Raji (cell line): ENCODE measurements around the gene PSMG2.

Source experiments
- POLR2A ChIP-seq: IDR thresholded peaks from 2 replicates; pipeline ENCODE4 v1.6.1; 2011; ENCODE audit warnings: low read depth, low read length, control low read depth; ENCODE audit not compliant: insufficient read depth

The PSMG2 gene

DNA sequence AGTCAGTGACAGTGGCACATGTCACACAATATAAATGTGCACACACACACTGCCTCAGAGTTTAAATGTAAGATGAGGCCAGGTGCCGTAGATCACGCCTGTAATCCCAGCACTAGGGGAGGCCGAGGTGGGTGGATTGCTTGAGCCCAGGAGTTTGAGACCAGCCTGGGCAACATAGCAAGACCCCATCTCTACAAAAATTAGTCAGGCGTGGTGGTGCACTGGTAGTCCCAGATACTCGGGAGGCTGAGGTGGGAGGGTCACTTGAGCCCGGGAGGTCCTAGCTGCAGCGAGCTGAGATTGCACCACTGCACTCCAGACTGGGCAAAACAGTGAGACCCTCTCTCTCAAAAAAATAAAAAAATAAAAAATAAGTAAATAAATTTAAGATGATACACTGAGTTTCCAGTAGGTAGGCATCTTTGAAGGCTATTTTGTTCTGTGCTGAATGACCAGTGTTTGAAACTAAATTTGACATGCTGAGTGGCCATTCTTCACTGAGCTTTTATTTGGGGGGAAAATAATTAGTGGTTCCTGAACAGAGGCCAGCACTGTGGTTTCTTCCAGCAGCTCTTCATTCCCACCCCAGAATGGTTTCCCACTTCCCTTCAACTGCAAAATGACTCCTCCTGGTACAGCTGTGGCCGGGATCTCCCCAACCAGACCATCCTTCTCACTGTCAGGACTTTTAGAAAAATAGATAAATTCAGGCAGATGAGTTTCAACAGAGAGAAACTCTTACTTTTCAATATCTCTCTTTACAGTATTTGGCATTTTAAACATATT is 44.9 kb downstream of the PSMG2 start:
- TF ChIP-seq POLR2A: no peak

DNA sequence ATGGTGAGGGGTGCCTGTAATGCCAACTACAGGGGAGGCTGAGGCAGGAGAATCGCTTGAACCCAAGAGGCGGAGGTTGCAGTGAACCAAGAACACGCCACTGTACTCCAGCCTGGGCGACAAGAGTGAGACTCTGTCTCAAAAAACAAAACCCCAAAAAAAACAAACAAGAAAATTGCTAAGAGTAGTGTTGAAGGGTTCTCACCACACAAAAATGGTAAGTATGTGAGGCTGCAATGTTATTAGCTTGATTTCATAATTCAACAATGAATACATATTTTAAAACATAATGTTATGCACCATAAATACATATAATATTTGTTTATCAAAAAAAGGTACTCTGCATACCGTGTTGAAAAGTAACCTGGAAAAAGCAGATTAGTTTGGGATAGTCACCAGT is 45.8 kb downstream of the PSMG2 start:
- TF ChIP-seq POLR2A: no peak

DNA sequence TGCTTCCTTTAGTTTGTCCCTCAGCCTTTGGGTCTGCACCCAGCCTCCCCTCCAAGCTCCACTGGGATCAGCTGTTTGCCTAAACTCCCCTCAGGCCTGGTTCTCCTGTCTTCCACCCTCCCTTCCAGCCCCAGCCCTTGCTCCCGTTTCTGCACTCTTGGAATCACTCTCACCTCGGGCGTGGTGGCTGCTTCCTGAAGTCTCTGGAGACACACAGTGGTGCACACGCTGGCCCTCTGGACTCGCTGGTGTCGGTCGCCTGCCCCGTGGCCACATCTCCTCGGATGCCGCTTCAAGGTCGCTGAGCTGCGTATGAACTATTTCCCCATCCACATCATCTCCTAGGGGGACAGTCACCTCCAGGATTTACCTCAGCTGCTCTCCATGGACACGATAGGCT is 46.3 kb downstream of the PSMG2 start:
- TF ChIP-seq POLR2A: no peak

DNA sequence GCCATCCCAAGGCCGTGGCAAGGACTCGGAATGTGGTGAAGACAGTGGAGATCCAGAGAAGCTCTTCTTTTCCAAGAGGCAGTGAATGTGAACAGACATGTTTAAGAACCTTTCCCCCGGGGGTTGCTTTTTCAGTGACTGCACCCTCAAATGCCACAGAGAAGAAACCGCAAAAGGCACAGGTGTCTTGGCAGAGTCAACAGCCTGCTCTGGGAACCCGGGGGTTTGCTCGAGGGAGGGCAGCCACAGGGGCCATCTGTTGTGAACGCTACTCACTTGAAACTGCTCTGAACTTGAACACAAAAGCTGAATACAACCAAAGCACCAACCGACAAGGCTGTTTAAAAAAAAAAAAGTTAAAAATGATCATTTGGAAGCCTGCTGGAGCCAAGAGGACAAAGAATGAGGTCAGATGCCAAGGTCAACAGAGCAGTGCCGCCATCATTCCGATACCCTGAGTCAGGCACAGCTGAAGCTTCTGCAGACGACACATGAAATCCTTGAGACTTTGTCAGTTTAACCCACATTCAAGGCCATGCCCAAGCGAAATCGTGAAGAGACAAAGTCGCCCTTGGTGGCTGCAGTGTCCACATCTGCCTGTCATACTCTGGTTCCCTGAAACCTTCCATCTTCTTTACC is 47.4 kb downstream of the PSMG2 start:
- no peak for TF ChIP-seq POLR2A

DNA sequence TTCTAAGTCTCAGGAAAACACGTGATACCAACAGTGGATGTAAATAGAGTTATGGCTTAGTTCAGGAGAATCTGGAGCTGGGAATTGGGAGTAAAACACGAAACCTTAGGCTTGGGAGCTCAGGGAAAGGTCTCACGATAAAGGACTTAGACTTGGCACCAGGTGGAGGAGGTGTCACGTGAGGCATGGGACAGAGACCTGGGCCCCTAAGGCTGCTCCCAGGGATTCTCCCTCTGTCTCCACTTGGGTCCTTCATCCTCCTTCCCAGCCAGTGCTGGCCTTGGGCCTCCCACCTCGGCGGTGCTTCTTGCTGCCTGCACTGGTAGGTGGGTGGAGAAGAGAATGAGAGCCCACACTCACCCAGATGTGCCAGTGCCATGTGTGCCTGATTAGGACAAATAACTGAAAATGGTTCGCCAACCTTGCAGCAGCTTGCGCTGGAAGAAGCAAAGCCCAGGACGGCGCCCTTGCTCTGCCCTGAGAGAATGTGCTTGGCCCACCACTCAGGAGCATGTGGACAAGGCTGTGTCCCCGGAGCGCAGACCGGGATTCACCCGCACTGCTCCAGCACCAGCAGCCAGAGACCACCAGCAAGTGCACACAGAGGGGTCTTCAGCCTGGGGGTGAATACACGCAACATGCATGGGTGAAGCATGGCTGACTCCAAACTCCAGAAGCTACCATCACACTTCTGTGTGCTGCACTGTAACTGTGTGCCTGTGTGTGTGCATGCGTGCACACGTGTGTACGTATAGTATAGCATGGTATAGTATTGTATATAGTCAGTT is 48.1 kb downstream of the PSMG2 start:
- no peak for TF ChIP-seq POLR2A

DNA sequence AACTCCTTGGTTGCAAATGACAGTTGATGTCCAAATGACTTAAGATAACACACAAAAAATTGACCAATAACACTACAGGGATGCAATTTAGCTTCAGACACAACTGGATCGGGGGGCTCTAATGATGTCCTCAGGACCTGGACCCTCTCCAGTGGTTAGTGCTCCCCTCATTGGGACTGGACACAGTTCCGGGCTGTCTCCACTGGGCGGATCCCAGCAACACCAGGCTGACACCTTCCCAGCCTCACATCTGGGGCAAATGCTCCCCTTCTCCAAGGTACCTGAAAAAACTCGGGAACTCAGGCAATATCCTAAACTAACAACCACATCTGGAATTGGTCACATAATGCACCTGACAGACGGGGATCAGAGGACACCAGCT is 48.7 kb downstream of the PSMG2 start:
- no peak for TF ChIP-seq POLR2A

DNA sequence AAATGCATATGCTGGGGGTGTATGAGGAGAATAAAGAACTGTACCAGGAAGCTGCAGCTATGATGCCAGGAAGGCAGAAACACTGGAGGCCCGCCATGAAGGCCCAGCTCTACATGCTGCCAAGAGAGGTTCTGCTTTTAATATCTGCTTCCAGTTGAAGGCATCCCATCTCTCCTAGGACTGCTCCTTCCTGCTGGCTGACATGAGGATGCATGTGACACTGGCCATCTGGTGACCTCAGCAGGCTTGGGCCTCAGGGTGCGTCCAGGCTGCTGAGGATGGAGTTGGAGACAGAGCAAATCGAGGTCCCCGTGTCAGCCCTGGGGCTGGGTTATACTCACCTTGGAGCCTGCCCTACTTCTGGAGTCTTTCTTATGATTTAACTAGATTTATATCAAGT is 49.0 kb downstream of the PSMG2 start:
- TF ChIP-seq POLR2A: no peak

DNA sequence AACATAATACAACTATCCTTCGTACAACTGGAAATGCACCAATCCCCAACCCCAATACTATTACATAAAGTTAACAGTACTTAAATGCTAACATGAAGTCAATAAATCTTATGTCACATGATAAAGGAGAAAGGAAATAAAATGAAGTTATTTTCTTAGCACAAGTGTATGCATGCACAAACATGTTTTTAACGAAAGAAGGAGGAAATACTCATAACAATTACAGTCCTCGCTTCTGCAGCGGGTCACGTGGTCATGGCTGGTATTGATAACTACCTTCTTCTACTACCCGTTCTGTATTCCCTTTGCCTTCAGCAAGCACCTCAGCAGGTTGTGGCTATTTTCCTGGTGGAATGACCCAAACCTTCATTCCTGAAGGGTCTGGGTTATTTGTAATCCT is 51.7 kb downstream of the PSMG2 start:
- TF ChIP-seq POLR2A: no peak

DNA sequence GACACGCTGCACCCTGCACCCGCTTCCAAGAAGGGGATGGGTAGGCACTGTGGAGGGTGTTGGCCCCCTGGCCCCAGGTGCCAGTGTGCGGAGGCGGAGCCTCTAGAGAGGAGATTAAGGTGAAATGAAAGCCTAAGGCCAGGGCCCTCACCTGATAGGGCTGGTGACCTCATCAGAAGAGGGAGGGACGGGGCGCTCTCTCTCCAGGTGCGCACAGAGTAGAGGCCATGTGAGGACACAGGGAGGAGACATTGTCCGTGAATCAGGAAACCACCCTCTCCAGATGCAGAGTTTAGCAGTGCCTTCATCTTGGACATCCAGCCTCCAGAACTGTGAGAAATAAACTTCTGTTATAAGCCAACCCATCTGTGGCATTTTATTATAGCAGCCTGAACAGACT is 62.3 kb downstream of the PSMG2 start:
- no peak for TF ChIP-seq POLR2A

DNA sequence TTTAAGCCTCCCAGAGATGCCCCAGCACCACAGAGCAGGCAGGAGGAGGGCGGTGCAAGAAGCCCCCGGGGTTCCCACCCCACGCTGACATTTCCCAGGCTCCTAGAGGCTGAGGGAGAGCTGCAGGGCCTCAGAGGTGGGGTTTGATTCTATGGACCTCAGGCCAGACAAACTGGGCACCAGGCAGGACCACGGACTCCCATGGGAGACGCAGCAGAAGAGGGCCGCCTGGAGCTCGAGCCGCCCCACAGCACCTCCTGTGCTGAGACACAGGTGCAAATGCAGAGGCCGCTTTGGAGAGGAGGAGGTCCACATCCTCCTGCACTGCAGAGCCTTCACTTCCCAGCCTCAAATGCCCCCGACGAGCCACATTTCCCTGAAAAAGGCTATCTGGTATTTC is 62.7 kb downstream of the PSMG2 start:
- no peak for TF ChIP-seq POLR2A

DNA sequence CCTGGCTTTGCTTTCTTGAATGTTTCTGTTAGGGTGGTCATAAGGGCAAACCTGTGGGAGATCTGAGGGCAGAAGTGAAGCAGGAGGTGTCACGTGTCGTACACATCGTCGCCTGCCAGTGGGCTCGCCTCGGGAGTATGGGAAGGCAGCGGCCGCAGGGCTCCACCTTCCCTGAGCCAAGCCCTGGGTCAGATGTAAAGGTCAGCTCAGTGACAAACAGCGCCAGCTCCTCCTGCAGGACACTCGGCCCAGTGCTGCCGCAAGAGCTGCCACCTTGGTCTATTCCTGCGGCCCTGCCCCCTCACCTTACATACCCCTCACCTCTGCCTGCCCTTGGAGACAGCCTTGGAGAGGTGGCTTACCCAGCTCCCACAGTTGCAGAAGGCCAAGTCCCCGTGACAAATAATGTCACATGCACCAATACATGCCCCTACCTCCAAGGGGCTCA is 64.2 kb downstream of the PSMG2 start:
- TF ChIP-seq POLR2A: no peak

DNA sequence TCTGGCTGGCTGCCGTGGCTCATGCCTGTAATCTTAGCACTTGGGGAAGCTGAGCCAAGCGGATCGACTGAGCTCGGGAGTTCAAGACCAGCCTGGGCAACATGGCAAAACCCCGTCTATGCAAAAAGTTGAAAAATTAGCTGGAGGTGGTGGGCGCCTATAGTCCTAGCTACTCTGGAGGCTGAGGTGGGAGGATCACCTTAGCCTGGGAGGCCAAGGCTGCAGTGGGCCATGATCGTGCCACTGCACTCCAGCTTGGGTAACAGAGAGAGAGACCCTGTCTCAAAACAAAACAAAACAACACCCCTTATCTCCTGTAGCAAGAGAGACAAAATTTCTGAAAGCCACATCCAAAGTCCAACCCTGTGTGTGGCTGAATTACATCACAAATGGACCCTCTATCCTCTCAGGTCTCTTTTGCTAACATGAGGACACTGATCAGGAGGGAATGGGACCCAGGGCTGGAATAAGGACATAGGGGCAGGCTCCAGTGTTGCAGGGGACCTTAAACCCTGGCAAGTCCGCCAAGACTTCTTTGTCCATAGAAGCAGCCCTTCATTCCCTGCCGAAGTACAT is 64.8 kb downstream of the PSMG2 start:
- no peak for TF ChIP-seq POLR2A

DNA sequence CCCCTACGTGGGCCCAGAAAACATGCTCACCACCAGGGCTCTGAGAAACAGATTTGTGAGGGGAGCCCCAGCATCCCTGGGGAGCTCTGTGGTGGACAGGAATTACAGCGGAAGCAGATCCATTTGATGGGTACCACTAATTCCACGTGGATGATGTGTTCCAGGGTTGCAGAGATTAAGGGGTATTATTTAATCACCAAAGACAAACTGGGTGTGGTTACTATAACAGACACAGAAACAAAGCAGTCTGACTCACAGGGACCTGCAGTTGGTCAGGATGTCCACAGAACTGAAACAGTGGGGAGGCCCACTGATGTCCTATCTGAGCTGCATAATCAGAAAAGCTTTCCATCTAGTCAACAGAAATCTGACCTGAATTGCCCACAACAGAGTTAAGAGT is 65.8 kb downstream of the PSMG2 start:
- no peak for TF ChIP-seq POLR2A

DNA sequence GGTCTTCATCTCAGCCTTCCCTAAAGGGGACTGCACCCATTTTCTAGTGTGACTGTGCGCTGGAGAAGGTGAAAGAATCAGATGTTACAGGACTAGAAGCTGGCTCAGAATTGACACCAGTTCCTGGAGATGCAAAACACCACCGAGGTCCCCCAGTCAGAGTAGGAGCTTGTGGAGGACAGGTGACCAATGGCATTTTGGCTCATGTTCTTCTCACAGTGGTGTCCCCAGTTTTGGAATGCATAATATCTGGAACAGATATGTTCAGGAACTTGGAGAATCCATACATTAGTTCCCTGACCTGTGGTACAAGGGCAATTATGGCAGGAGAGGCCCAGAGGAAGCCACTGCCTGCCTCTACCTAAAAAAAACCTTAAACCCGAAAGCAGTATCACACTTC is 66.3 kb downstream of the PSMG2 start:
- TF ChIP-seq POLR2A: no peak

DNA sequence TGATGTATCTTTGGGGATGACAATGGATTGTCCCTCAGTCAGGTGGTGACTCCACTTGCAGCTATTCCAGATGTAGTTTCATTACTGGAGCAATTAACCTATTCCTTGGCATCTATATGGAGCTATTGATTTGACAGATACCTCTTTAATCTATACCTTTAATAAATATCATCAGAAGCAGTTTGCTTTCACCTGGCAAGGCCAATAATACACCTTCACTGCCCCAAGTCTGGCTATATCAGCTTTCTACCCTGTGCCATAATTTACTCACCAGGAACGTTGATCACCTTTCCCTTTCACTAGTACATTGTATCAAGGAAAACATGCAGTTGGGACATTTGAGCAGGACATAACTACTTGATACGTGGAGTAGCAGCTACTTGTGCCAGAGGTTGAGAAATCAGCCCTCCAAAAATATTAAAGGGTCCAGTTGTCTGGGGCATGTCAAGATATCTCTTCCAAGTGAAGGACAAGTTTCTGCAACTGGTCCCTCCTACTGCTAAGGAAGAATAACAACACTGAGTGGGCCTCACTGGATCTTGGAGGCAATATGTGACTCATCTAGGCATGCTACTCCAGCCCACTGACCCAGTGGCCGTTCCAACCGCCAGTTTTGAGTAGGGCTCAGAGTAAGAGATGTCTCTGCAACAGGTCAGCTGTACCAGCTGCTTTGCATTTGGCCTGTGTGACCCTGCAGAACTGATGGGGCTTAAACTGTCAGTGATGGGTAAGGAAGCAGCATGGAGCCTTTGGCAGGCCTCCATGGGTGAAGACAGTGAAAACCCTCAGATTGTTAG is 67.0 kb downstream of the PSMG2 start:
- TF ChIP-seq POLR2A: no peak
